Right lobe of liver (tissue), 4 donors: ENCODE results near the gene SMIM17.

Experiments used
- CTCF ChIP-seq, 4 donors: fragments of 200-600 bp in 3 of 4; fragments of 450-650 bp in 1 of 4; IDR thresholded peaks; one replicate each; pipeline versions ENCODE4 v1.5.1 to v1.8.0; 2016 to 2022; ENCODE audit warnings: antibody characterized with exemption in 4 of 4, mild to moderate bottlenecking in 2 of 4
- POLR2A ChIP-seq: fragments of 450-650 bp; IDR thresholded peaks from one replicate; pipeline ENCODE4 v1.6.1; 2017; ENCODE audit warnings: antibody characterized with exemption, mild to moderate bottlenecking
- donor health status: DM: no; HTN: no; CAD: no.
- donor health status: DM: no; HTN: no; CAD: no.
- donor health status: DM: no; HTN: yes; CAD: no.

GRCh38 chr19:56595548-56595899 lies 47.4 kb upstream of the SMIM17 start:
- TF ChIP-seq CTCF (IDR thresholded peaks at IDR 0.05) (no peak), POLR2A (no peak)
